ENCODE data around the gene NUP93. TPM values are rescaled to one million over a fixed set of nuclear protein-coding genes. Genes with fewer than 3 reads are reported as not detected.

The NUP93 gene
- total RNA-seq, 4 donors from 2014 or later, result 12.9 to 30.7 (median 23.0) TPM

DNA sequence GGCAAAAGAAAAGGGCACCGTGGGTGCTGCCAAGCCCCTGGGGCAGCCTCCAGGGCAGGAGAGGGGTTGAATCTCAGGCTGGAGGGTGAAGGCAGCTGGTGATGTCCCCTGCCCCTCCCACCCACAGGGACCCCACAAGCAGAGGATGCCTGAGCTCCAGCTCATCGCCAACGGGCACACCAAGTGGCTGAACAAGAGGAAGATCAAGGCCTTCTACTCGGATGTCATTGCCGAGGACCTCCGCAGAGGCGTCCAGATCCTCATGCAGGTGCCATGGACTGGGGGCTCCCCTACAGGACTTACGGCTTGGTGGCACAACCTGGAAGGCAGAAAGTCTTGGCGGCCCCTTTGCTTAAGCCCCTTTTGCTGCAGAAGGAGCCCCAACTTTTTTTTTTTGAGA is 156.9 kb downstream of the NUP93 start:
- in situ Hi-C loops (cut with MboI; ENCODE audit: low sequenced_read_pairs in 4 of 4), result no loop called here
- intact Hi-C loops (cut with DNase I; ENCODE audit: low total_unique reads), result no loop called here
- no peak overlapping the region for H3K4me3 ChIP-seq
- no peak for ATAC-seq
- TF ChIP-seq, protein P1, sequence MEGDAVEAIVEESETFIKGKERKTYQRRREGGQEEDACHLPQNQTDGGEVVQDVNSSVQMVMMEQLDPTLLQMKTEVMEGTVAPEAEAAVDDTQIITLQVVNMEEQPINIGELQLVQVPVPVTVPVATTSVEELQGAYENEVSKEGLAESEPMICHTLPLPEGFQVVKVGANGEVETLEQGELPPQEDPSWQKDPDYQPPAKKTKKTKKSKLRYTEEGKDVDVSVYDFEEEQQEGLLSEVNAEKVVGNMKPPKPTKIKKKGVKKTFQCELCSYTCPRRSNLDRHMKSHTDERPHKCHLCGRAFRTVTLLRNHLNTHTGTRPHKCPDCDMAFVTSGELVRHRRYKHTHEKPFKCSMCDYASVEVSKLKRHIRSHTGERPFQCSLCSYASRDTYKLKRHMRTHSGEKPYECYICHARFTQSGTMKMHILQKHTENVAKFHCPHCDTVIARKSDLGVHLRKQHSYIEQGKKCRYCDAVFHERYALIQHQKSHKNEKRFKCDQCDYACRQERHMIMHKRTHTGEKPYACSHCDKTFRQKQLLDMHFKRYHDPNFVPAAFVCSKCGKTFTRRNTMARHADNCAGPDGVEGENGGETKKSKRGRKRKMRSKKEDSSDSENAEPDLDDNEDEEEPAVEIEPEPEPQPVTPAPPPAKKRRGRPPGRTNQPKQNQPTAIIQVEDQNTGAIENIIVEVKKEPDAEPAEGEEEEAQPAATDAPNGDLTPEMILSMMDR (IDR thresholded peaks at IDR 0.05 in 4 of 5, conservative IDR thresholded peaks at IDR 0.05 in 1 of 5), result no peak
- no peak for TF ChIP-seq POLR2A (IDR thresholded peaks at IDR 0.05)
- no peak for DNase-seq
- H3K4me1 ChIP-seq, result no peaks in the 10 kb centered on the region
- no peaks in the 10 kb centered on the region for H3K36me3 ChIP-seq
- no peak overlapping the region for H3K27ac ChIP-seq
- no peaks in the 10 kb centered on the region for H3K9me3 ChIP-seq
- H3K27me3 ChIP-seq, result no peaks in the 10 kb centered on the region

GRCh38 chr16:56888806-56889205 is 158.9 kb downstream of the NUP93 start:
- intact Hi-C loops (cut with DNase I; ENCODE audit: low total_unique reads), result no loop called here
- in situ Hi-C loops (cut with MboI; ENCODE audit: low sequenced_read_pairs in 4 of 4), result no loop called here
- no peak overlapping the region for H3K27ac ChIP-seq
- H3K9me3 ChIP-seq, result no peaks in the 10 kb centered on the region
- no peaks in the 10 kb centered on the region for H3K36me3 ChIP-seq
- H3K4me1 ChIP-seq, result no peaks in the 10 kb centered on the region
- no peak overlapping the region for H3K4me3 ChIP-seq
- DNase-seq (no peak), ATAC-seq (no peak)
- TF ChIP-seq POLR2A (IDR thresholded peaks at IDR 0.05), result no peak
- H3K27me3 ChIP-seq, result no peaks in the 10 kb centered on the region

GRCh38 chr16:56889206-56889605 is 159.3 kb downstream of the NUP93 start:
- DNase-seq (no peak), ATAC-seq (no peak)
- in situ Hi-C loops (cut with MboI; ENCODE audit: low sequenced_read_pairs in 4 of 4), result no loop called here
- H3K4me1 ChIP-seq, result no peaks in the 10 kb centered on the region
- no peaks in the 10 kb centered on the region for H3K27me3 ChIP-seq
- H3K27ac ChIP-seq, result no peak overlapping the region
- H3K9me3 ChIP-seq, result no peaks in the 10 kb centered on the region
- TF ChIP-seq, protein P1 (IDR thresholded peaks at IDR 0.05 in 4 of 5, conservative IDR thresholded peaks at IDR 0.05 in 1 of 5), result no peak
- no peak for TF ChIP-seq POLR2A (IDR thresholded peaks at IDR 0.05)
- intact Hi-C loops (cut with DNase I; ENCODE audit: low total_unique reads), result no loop called here
- no peaks in the 10 kb centered on the region for H3K36me3 ChIP-seq
- no peak overlapping the region for H3K4me3 ChIP-seq

GRCh38 chr16:56891685-56892084 is 161.8 kb downstream of the NUP93 start:
- no peak for ATAC-seq
- TF ChIP-seq, protein P1 (IDR thresholded peaks at IDR 0.05 in 4 of 5, conservative IDR thresholded peaks at IDR 0.05 in 1 of 5), result no peak
- TF ChIP-seq POLR2A (IDR thresholded peaks at IDR 0.05), result no peak
- intact Hi-C loops (cut with DNase I; ENCODE audit: low total_unique reads), result no loop called here

DNA sequence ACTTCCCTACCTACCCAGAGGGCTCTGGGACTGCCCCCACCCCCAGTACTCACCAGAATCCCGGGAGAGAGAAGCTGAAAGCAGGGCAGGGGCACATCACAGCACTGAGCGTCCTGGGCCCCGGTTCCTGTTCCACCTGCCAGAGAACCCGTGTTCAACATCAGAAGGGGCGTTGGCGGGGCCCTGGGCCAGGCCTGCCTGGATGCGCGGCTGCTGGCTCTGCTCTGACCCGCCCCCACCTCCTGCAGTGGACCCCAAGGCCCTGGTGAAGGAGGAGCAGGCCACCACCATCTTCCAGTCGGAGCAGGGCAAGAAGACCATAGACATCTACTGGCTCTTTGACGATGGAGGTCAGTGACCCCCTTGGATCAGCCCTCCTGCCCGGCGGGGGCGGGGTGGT is 162.8 kb downstream of the NUP93 start:
- intact Hi-C loops (cut with DNase I; ENCODE audit: low total_unique reads) (no loop called here), in situ Hi-C loops (cut with MboI; ENCODE audit: low sequenced_read_pairs in 4 of 4) (no loop called here)
- DNase-seq (no peak), ATAC-seq (no peak)
- Histone ChIP-seq H3K9me3 (no peaks in the 10 kb centered on the region), H3K36me3 (no peaks in the 10 kb centered on the region), H3K4me3 (no peak overlapping the region), H3K4me1 (no peaks in the 10 kb centered on the region), H3K27me3 (no peaks in the 10 kb centered on the region), H3K27ac (no peak overlapping the region)
- TF ChIP-seq, protein P1 (IDR thresholded peaks at IDR 0.05 in 4 of 5, conservative IDR thresholded peaks at IDR 0.05 in 1 of 5), result no peak
- TF ChIP-seq POLR2A (IDR thresholded peaks at IDR 0.05), result no peak

More at GRCh38 chr16:56891685-56892084, 161.8 kb downstream of the NUP93 start:
- Histone ChIP-seq H3K4me3 (no peak overlapping the region), H3K27me3 (no peaks in the 10 kb centered on the region), H3K27ac (no peak overlapping the region), H3K4me1 (no peaks in the 10 kb centered on the region), H3K9me3 (no peaks in the 10 kb centered on the region), H3K36me3 (no peaks in the 10 kb centered on the region)
- in situ Hi-C loops (cut with MboI; ENCODE audit: low sequenced_read_pairs in 4 of 4), result no loop called here
- DNase-seq, result no peak
